NCI-H748 (cell line): ENCODE data around the gene TAT.

Source experiments
- DNase-seq: peaks from one replicate; lab custom pipeline; 2025; ENCODE audit not compliant: unreplicated experiment; lab: John Stamatoyannopoulos, UW

The TAT gene

GRCh38 chr16:71547168-71547567, 29.7 kb downstream of the TAT start:
- DNase-seq: no peak

- DNase-seq: peak; percentile 47
Measured at GRCh38 chr16:71542377-71542776, 34.5 kb downstream of the TAT start.

- peak; percentile 47 for DNase-seq
Measured at GRCh38 chr16:71537643-71538042, 39.2 kb downstream of the TAT start.

GRCh38 chr16:71536752-71537499, 40.0 kb downstream of the TAT start:
- DNase-seq: no peak

GRCh38 chr16:71532366-71532765, 44.5 kb downstream of the TAT start:
- no peak for DNase-seq

- DNase-seq: no peak
Measured at GRCh38 chr16:71528863-71529262, 48.0 kb downstream of the TAT start.

GRCh38 chr16:71528257-71528656, 48.6 kb downstream of the TAT start:
- DNase-seq: no peak

GRCh38 chr16:71526111-71526631, 50.7 kb downstream of the TAT start, which contains the start of gene CHST4:
Gene CHST4, plus strand, starts transcription at chr16:71526426. Its CDS starts 10,252 bp downstream, at chr16:71536678.
- peak; percentile 37 for DNase-seq

GRCh38 chr16:71524566-71525553, 52.0 kb downstream of the TAT start:
- no peak for DNase-seq

GRCh38 chr16:71520550-71520949, 56.3 kb downstream of the TAT start:
- DNase-seq: no peak
